HEK293T (cell line): ENCODE data around the gene FOXK2.

Source experiments
- ARNT ChIP-seq: fragments of 450-650 bp; IDR thresholded peaks from 2 replicates; pipeline ENCODE4 v1.6.1; 2017; ENCODE audit warnings: mild to moderate bottlenecking
- BHLHE40 ChIP-seq: fragments of 450-650 bp; IDR thresholded peaks from 2 replicates; pipeline ENCODE4 v1.6.1; 2016; ENCODE audit warnings: mild to moderate bottlenecking, moderate library complexity, borderline replicate concordance
- PKNOX1 ChIP-seq: fragments of 450-650 bp; IDR thresholded peaks from 2 replicates; pipeline ENCODE4 v1.6.1; 2016
- SP1 ChIP-seq: fragments of 450-650 bp; IDR thresholded peaks from 2 replicates; pipeline ENCODE4 v1.6.1; 2017

GRCh38 chr17:82601447-82602000 lies 82.0 kb downstream of the FOXK2 start:
- no peak for TF ChIP-seq BHLHE40
- TF ChIP-seq SP1, result no peak
- TF ChIP-seq PKNOX1, result no peak
- TF ChIP-seq ARNT, result no peak
